Activated effector memory CD4-positive, alpha-beta T cell treated with anti-CD3 and anti-CD28 coated beads, Interleukin-2, amount 50 U/mL, for 16 hours (primary cell): ENCODE measurements around the gene PDCD6IP.
"Not testable (repeated sequence)": the region's sequence is repeated elsewhere in the genome, so short reads cannot be mapped to it uniquely, and the experiment has no call there.

ENCODE experiments used
- DNase-seq: peaks from one replicate; pipeline ENCODE4 v3.0.0-alpha.2; 2020

Gene PDCD6IP

DNA sequence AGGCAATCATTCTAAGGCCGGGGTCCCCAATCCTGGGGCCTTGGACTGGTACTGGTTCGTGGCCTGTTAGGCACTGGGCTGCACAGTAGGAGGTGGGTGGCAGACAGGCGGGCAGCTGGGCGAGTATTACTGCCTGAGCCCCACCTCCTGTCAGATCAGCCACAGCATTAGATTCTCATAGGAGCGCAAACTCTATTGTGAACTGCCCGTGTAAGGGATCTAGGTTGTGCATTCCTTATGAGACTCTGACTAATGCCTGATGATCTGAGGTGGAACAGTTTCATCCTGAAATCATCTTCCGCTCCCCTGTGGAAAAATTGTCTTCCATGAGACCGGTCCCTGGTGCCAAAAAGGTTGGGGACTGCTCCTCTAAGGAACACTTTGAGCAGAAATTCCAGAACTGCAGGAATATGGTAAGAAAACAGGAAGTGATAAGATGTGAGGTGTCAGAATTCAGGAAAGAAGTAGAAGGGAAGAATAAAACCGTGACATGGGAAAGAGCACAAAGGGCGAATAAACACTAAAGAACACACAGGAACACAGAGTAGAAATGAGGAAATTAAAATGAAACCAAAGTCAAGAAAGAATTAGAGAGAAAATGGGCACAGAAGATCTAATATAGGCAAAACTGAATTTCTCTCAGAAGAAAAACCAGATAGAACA lies 57.6 kb downstream of the PDCD6IP start:
- DNase-seq: no peak

- not testable (repeated sequence) for DNase-seq
These were observed 59.3 kb downstream of the PDCD6IP start for GRCh38 chr3:33857701-33858100.

DNA sequence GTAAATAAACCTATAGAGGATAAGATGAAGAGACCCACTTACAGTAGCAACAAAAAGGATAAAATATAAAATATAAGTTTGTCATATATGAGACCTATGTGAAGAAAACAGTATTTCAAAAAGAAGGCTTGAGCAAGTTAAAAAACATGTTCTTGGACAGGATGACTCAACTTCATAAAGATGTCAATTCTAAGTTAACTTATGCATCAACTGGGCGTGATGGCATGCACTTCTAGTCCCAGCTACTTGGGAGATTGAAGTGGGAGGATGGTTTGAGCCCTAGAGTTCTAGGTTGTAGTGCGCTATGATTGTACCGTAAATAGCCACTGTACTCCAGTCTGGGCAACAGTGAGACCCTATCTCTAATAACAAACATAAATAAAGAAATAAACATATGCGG lies 59.7 kb downstream of the PDCD6IP start:
- DNase-seq: no peak

DNA sequence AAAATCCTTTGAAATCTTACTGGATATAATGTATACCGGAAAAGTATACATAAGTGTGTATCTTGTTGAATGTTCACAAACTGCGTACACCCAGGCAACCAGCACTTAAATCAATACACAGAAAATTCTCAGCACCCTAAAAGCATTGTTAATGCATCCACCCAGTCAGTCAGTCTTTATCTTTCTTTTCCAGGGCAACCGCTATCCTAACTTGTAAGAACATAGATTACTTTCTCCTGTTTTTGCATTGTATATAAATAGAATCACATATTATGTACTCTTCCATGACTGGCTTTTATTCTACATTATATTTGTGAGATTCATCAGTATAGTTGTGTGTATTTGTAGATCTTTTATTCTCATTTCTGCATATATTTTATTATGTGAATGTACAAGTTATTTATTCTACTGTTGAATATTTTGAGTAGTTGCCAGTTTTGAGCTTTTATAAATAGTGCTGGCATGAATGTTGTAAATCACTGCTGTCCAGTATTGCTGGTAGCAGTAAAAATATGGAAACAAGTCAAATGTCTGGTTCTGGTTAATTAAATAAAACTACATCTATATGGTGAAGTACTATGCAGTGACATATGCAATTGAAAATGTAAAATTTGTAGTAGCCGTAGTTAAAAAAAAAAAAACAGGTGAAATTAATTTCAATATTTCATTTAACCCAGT lies 62.1 kb downstream of the PDCD6IP start:
- DNase-seq: no peak

GRCh38 chr3:33865133-33865532 lies 66.7 kb downstream of the PDCD6IP start:
- DNase-seq: no peak

GRCh38 chr3:33868309-33868708 lies 69.9 kb downstream of the PDCD6IP start:
- no peak for DNase-seq

GRCh38 chr3:33869977-33870376 lies 71.5 kb downstream of the PDCD6IP start:
- DNase-seq: no peak

DNA sequence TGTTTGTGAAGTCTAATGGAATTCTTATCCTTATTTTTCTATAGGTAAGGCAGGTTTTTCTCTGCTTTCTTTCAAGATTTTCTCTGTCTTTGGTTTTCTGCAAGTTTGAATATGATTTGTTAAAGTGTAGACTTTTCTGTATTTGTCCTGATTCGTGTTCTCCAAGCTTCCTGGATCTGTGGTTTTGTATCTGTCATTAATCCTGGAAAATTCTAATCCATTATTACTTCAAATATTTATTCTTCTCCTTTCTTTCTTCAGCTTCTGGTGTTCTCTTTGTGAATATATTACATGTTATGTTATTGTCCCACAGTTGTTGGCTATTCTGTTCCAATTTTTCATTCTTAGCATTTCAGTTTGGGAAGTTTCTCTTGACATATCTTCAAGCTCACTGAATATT lies 76.4 kb downstream of the PDCD6IP start:
- DNase-seq: no peak

- no peak for DNase-seq
These were observed 77.2 kb downstream of the PDCD6IP start for GRCh38 chr3:33875680-33876079.

DNA sequence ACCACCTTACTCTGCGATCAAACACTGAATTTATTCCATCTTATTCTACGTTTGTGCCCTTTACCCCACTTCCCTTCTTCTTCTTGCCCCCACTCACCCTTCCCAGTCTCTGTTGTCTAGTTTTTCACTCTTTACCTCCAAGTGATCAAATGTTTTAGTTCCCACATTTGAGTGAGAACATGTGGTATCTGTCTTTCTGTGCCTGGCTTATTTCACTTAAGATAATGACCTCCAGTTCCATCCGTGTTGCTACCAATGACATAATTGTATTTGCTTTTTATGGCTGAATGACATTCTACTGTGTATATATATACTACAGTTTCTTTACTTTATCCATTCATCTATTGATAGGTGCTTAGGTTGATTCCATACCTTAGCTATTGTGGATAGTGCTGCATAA lies 78.8 kb downstream of the PDCD6IP start:
- DNase-seq: no peak

DNA sequence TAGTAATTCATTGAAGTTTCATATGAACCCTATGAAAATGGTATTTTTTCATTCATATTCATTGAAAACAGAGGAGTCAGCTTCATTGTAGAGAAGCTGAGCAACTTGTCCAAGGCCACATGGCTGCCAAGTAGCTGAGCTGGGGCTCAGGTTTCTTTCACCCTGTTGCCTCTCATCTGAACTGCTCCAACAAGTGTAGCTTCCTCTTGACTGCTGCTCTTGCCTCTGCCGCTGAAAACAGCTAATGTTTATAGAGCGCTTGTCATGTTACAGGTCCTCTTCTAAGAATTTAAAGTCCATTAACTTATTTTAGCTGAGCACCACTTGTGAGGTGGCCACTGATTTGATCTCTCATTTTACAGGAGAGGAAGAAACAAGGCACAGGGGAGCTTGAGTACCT lies 81.1 kb downstream of the PDCD6IP start:
- DNase-seq: no peak

GRCh38 chr3:33881156-33882064 lies 83.0 kb downstream of the PDCD6IP start:
- no peak for DNase-seq

GRCh38 chr3:33882296-33882695 lies 83.9 kb downstream of the PDCD6IP start:
- DNase-seq: no peak

DNA sequence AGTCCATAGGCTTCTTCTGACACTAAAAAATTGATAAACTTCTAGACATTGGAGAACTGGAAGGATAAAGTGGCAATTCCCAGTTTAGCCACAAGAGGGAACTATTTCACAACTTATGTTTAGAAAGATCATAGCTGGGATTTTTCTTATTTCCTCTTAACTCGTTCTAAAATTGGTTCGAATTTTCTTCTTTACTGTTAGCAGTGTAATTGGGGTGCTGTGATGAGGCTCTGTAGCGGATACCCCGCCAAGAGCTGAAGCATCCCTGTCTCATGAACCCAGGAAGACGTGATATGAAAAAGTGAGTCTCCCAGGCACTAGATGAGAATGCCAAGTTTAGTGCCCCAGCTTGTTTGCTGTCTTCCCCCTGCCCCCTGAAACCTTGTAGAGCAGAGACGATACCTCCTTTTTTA lies 85.1 kb downstream of the PDCD6IP start:
- DNase-seq: no peak

GRCh38 chr3:33883951-33884561 lies 85.6 kb downstream of the PDCD6IP start:
- DNase-seq: no peak

DNA sequence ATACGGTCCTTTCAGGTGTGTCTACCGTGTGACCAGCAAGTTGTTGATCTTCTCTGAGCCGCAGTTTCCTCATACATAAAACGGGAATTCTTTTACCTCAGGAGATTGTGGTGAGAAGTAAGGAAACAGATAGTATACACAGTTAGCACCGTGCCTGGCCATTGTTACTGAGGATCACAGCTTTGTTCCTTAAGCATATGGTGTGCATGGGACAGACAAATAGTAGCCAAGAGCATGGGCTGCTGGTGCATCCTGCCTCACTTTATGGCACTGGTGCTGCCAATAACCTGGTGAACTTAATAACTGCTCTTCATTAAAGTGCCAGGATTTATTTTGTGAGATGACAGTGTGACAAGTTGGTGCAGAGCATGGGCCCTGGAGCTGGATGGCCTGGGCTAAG lies 86.3 kb downstream of the PDCD6IP start:
- DNase-seq: no peak

- no peak for DNase-seq
These were observed 87.1 kb downstream of the PDCD6IP start for GRCh38 chr3:33885496-33885895.

GRCh38 chr3:33886015-33886414 lies 87.6 kb downstream of the PDCD6IP start:
- no peak for DNase-seq

DNA sequence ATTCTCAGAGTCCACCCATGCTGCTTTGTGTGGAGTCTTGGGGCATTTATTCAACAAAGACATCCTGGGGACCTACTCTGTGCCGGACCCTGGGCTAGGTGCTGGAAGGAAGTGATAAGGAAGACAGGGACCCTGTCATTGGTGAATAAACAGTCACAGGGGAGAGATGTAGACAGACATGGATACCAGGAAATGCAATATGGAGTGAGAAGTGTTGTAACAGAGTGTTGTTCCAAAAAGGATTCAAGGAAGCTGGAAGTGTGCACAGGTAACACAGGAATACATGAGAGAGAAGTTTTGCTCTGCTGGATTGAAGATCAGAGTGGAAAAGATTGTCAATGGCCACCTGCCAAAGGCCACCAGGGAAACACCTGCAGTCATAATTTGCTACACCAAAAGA lies 89.0 kb downstream of the PDCD6IP start:
- DNase-seq: no peak

- no peak for DNase-seq
These were observed 91.1 kb downstream of the PDCD6IP start for GRCh38 chr3:33889394-33890039.

GRCh38 chr3:33892655-33893054 lies 94.2 kb downstream of the PDCD6IP start:
- DNase-seq: no peak

- no peak for DNase-seq
These were observed 97.2 kb downstream of the PDCD6IP start for GRCh38 chr3:33895658-33896057.

GRCh38 chr3:33897306-33897705 lies 98.9 kb downstream of the PDCD6IP start:
- DNase-seq: no peak
